ENCODE data around the gene INSC. TPM values are rescaled to one million over a fixed set of nuclear protein-coding genes. Genes with fewer than 3 reads are reported as not detected.

Gene INSC
- total RNA-seq, 4 donors from 2014 or later = 1.3 to 11.4 (median 2.6) TPM

DNA sequence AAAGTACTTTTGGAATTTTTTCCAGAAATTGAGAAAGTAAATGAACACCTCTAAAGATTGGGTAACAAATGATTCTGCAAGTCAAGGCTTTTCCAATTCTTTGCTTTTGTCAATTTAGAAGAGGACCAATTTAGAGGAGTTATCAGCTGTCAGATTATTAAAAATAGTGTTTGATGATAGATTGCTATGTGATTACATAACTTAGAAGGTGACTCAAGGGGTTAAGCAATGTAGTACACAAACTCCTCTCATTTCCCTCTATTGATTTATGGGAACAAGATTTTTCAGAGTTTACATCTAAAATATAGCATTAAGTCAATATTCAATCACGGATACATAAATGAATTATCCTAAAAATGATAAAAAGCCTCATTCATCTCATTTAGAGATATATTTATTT, 70.3 kb downstream of the INSC start:
- Histone ChIP-seq H3K27me3 (no peaks in the 10 kb centered on the region), H3K36me3 (no peaks in the 10 kb centered on the region), H3K27ac (no peak overlapping the region), H3K4me3 (no peak overlapping the region), H3K9me3 (no peaks in the 10 kb centered on the region), H3K4me1 (no peaks in the 10 kb centered on the region)
- no peak for ATAC-seq
- WGBS, 2 donors (ENCODE audit: low coverage in 1 of 2) = 78 to 100% methylated on average over 1 of the region's 1 CpG
- TF ChIP-seq, protein P1, sequence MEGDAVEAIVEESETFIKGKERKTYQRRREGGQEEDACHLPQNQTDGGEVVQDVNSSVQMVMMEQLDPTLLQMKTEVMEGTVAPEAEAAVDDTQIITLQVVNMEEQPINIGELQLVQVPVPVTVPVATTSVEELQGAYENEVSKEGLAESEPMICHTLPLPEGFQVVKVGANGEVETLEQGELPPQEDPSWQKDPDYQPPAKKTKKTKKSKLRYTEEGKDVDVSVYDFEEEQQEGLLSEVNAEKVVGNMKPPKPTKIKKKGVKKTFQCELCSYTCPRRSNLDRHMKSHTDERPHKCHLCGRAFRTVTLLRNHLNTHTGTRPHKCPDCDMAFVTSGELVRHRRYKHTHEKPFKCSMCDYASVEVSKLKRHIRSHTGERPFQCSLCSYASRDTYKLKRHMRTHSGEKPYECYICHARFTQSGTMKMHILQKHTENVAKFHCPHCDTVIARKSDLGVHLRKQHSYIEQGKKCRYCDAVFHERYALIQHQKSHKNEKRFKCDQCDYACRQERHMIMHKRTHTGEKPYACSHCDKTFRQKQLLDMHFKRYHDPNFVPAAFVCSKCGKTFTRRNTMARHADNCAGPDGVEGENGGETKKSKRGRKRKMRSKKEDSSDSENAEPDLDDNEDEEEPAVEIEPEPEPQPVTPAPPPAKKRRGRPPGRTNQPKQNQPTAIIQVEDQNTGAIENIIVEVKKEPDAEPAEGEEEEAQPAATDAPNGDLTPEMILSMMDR (IDR thresholded peaks at IDR 0.05) = no peak
- no peak for TF ChIP-seq POLR2AphosphoS5 (IDR thresholded peaks at IDR 0.05)
- no peak for TF ChIP-seq EP300 (IDR thresholded peaks at IDR 0.05)
- no peak for TF ChIP-seq POLR2A (IDR thresholded peaks at IDR 0.05)

DNA sequence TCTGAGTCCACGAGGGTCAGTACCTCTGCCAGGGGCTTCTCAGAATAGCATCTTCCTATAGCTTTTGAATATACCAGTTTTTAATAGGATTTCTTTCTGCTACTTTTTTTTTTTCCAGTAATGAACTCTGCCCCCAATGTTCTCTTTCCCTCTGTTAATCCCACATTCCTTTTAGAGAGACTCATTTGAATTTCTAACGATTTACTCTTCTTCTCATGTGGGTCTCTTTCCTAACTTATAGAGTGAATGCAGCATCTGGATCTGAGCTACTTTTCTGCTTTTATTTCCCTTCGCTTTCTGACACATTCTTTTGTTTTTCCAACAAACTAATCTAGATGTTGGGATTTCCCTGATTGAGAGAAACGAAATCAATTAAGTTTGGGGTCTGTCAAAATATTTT, 71.4 kb downstream of the INSC start:
- WGBS, 2 donors (ENCODE audit: low coverage in 1 of 2) = 66 to 82% methylated on average over 4 of the region's 4 CpGs
- H3K27me3 ChIP-seq = no peaks in the 10 kb centered on the region
- no peaks in the 10 kb centered on the region for H3K4me1 ChIP-seq
- no peak overlapping the region for H3K27ac ChIP-seq
- no peaks in the 10 kb centered on the region for H3K9me3 ChIP-seq
- no peak for ATAC-seq
- no peak for TF ChIP-seq POLR2AphosphoS5 (IDR thresholded peaks at IDR 0.05)
- TF ChIP-seq EP300 (IDR thresholded peaks at IDR 0.05) = no peak
- TF ChIP-seq POLR2A (IDR thresholded peaks at IDR 0.05) = no peak
- TF ChIP-seq, protein P1 (IDR thresholded peaks at IDR 0.05) = no peak
- no peaks in the 10 kb centered on the region for H3K36me3 ChIP-seq
- no peak overlapping the region for H3K4me3 ChIP-seq

DNA sequence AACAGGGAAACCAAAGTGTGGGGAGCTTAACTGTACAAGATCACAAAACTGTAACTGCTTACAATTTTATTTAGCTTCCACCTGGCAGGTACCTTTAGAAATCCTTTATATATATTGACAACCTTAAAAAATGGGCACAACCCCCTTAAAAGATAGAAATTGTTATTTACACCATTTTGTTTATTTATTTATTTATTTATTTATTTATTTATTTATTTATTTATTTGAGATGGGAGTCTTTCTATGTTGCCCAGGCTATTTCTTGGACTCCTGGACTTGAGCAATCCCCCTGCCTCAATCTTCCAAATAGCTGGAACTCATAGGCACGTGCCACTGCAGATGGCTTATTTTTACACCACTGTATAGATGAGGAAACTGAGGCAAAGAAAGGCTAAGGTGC, 74.5 kb downstream of the INSC start:
- H3K27me3 ChIP-seq = no peaks in the 10 kb centered on the region
- TF ChIP-seq POLR2AphosphoS5 (IDR thresholded peaks at IDR 0.05) (no peak), POLR2A (IDR thresholded peaks at IDR 0.05) (no peak), EP300 (IDR thresholded peaks at IDR 0.05) (no peak)
- TF ChIP-seq, protein P1 (IDR thresholded peaks at IDR 0.05) = no peak
- no peak overlapping the region for H3K27ac ChIP-seq
- no peaks in the 10 kb centered on the region for H3K4me1 ChIP-seq
- H3K9me3 ChIP-seq = no peaks in the 10 kb centered on the region
- ATAC-seq = no peak
- WGBS, 2 donors (ENCODE audit: low coverage in 1 of 2) = 92 to 100% methylated on average over 1 of the region's 1 CpG
- no peaks in the 10 kb centered on the region for H3K36me3 ChIP-seq
- H3K4me3 ChIP-seq = no peak overlapping the region

DNA sequence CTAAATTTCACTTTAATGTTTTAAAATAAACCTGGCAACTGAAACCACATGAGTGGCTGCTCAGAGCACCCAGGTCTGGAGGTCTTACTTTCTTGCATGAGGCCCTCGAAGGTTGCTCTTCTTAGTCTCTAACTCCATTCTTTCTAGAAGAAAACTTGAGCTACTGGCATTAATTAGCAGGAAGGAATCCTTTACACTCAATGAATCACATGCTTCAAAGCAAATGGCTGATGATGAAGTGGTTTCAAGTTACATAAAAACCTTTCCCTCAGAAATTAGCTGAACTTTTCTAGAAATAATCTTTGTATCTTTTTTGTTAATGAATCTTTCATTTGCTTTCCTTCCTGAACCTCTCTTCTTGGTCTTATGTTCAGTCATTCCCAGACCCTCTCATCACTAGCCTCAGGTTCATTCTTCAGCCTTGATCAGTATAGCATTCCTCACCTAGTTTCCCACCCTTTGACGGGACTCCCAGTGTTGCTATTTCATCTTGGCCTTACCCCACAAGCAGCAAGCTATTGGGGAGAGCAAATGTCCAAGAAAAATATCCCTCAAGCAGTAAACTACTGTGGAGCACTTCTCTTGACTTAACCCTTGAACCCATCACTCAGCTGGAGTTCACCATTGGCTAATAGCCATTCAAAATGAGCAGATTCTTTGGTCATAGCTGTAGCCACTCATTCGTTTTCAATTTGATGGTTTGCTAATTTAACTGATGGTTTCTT, 75.1 kb downstream of the INSC start:
- TF ChIP-seq POLR2AphosphoS5 (IDR thresholded peaks at IDR 0.05) (no peak), EP300 (IDR thresholded peaks at IDR 0.05) (no peak), POLR2A (IDR thresholded peaks at IDR 0.05) (no peak)
- TF ChIP-seq, protein P1 (IDR thresholded peaks at IDR 0.05) = no peak
- H3K4me1 ChIP-seq = peaks cover 0 to 5% (median 0%) of the 10 kb centered on the region in 3 donors
- no peak for ATAC-seq
- no peak overlapping the region for H3K27ac ChIP-seq
- H3K27me3 ChIP-seq = no peaks in the 10 kb centered on the region
- no peaks in the 10 kb centered on the region for H3K36me3 ChIP-seq
- no peaks in the 10 kb centered on the region for H3K9me3 ChIP-seq
- no peak overlapping the region for H3K4me3 ChIP-seq
- WGBS, 2 donors (ENCODE audit: low coverage in 1 of 2) = 74 to 76% methylated on average over 2 to 3 of the region's 3 CpGs

DNA sequence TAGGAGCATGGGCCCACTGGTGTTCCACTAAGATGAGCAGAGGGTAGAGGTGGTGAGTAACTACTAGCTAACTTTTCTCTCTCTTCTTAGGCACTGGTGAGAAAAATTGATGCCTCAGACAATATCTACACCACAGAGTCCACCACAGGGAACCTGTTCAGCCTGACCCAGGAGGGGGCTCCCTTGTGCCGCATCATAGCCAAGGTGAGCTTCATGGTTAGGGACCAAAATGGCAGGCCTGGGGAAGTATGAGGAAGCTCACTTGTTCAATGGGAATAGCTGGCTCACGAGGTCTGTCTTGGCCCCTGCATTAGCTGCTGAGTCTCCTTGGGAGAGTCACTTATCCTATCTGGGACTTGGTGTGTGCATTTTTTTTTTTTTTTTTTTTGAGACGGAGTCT, 75.9 kb downstream of the INSC start:
- no peak for ATAC-seq
- Histone ChIP-seq H3K36me3 (no peaks in the 10 kb centered on the region), H3K27me3 (no peaks in the 10 kb centered on the region), H3K4me3 (no peak overlapping the region), H3K9me3 (no peaks in the 10 kb centered on the region), H3K4me1 (peaks cover 0 to 14% (median 0%) of the 10 kb centered on the region in 3 donors), H3K27ac (no peak overlapping the region)
- 80 to 88% methylated on average over 1 of the region's 3 CpGs for WGBS, 2 donors (ENCODE audit: low coverage in 1 of 2)
- TF ChIP-seq, protein P1 (IDR thresholded peaks at IDR 0.05) = no peak
- no peak for TF ChIP-seq POLR2A (IDR thresholded peaks at IDR 0.05)
- no peak for TF ChIP-seq POLR2AphosphoS5 (IDR thresholded peaks at IDR 0.05)
- TF ChIP-seq EP300 (IDR thresholded peaks at IDR 0.05) = no peak

Data from gastroesophageal sphincter (tissue), 4 donors.